ENCODE results near the gene SLC35A5. TPM values are rescaled to one million over a fixed set of nuclear protein-coding genes. Genes with fewer than 3 reads are reported as not detected.

The SLC35A5 gene
- total and polyA plus RNA-seq, 2 of the 4 experiments (the other 2 are of a cell fraction) = 19.5 to 25.6 TPM

GRCh38 chr3:112561484-112561733, 436 bp upstream of the SLC35A5 start:
- in situ Hi-C loops (cut with MboI; ENCODE audit: low sequenced_read_pairs) = no loop called here
- DNase-seq (no peak), ATAC-seq (ENCODE audit: low read depth) (peak; percentile 54)
- intact Hi-C loops (cut with micrococcal nuclease) = no loop called here
- Histone ChIP-seq H3K9me3 (ENCODE audit: control insufficient read depth, insufficient read depth, low read length) (no peaks in the 10 kb centered on the region), H3K4me3 (ENCODE audit: insufficient read depth, low read depth, low read length) (peak overlapping the region; percentile 56), H4K20me1 (ENCODE audit: insufficient read depth, low read length) (peaks cover 2% of the 10 kb centered on the region), H3K36me3 (ENCODE audit: control insufficient read depth, insufficient read depth, low read length) (peaks cover 3% of the 10 kb centered on the region; the same call in 1 of the 2 replicates), H4K91ac (ENCODE audit: insufficient read depth, low read depth, low read length) (peak overlapping the region; percentile 82; the same call in 1 of the 2 replicates), H3K56ac (ENCODE audit: extremely low read depth, insufficient read depth, low read length) (peak overlapping the region; percentile 87; the same call in 1 of the 2 replicates), H2BK20ac (ENCODE audit: low read depth, low read length) (no peak overlapping the region), H2AK5ac (ENCODE audit: low read depth, low read length) (no peak overlapping the region), H2AFZ (replicated peaks; ENCODE audit: low read length, poor library complexity) (peak overlapping the region; percentile 99), H3K4ac (ENCODE audit: low read depth, low read length) (peak overlapping the region; percentile 87), H3K27me3 (ENCODE audit: control insufficient read depth, insufficient read depth, low read length) (no peaks in the 10 kb centered on the region), H3K9ac (ENCODE audit: low read depth, low read length) (peak overlapping the region; percentile 83), H3K4me1 (ENCODE audit: control insufficient read depth, insufficient read depth, low read length) (no peaks in the 10 kb centered on the region), H3K14ac (replicated peaks; ENCODE audit: low read depth, low read length) (peak overlapping the region; percentile 10; the same call in 1 of the 2 replicates), H3K23ac (ENCODE audit: low read depth, low read length) (0 out of 2 replicates have a peak overlapping the region, but pooled peaks have one; percentile 89), H2AK9ac (replicated peaks; ENCODE audit: low read depth, low read length, poor library complexity) (peak overlapping the region; percentile 97), H4K8ac (ENCODE audit: low read depth in 2 of 2, low read length in 2 of 2) (peak overlapping the region; percentile 79 to 90; a peak in 3 of 4 replicates), H2BK15ac (ENCODE audit: low read depth, low read length) (no peak overlapping the region), H3K18ac (ENCODE audit: low read depth, low read length) (no peak overlapping the region; the same call in 1 of the 2 replicates), H2BK120ac (ENCODE audit: low read depth, low read length) (peak overlapping the region; percentile 37; the same call in 1 of the 2 replicates), H3K27ac (ENCODE audit: insufficient read depth, low read length) (peak overlapping the region; percentile 85), H2BK5ac (ENCODE audit: low read depth, low read length, poor library complexity, severe bottlenecking) (peak overlapping the region; percentile 86), H3K79me1 (ENCODE audit: low read depth in 1 of 2, low read length in 2 of 2) (peaks cover 9 to 26% of the 10 kb centered on the region in 2 experiments), H3K4me2 (ENCODE audit: low read depth, low read length) (peak overlapping the region; percentile 94), H3K9me1 (ENCODE audit: insufficient read depth, low read length) (peaks cover 3% of the 10 kb centered on the region), H4K5ac (ENCODE audit: low read depth, low read length) (0 out of 2 replicates have a peak overlapping the region, but pooled peaks have one; percentile 17)
- WGBS, 2 experiments (ENCODE audit: extremely low coverage in 2 of 2, insufficient read length in 1 of 2) = 0% methylated on average over 15 of the region's 29 CpGs; no CpG with 5 or more reads in 1 of the 2 experiments
- POLR2A ChIA-PET (ENCODE audit: unreplicated experiment) = no interaction called here
- dilution Hi-C loops (cut with HindIII; ENCODE audit: low sequenced_read_pairs, unreplicated experiment) = no loop called here
- no peak for TF ChIP-seq ELK1 (IDR thresholded peaks at IDR 0.05; ENCODE audit: borderline replicate concordance, low read depth, low read length)
- TF ChIP-seq RFX5 (IDR thresholded peaks at IDR 0.05; ENCODE audit: low read depth, low read length) = no peak
- TF ChIP-seq CHD1 (IDR thresholded peaks at IDR 0.05; ENCODE audit: low read depth, low read length) = no peak
- TF ChIP-seq USF2 (IDR thresholded peaks at IDR 0.05; ENCODE audit: low read depth, low read length) = no peak
- TF ChIP-seq MAFK (IDR thresholded peaks at IDR 0.05; ENCODE audit: low read depth, low read length) = no peak
- TF ChIP-seq FOS (IDR thresholded peaks at IDR 0.05; ENCODE audit: low read depth, low read length) = no peak
- TF ChIP-seq POLR2A (IDR thresholded peaks at IDR 0.05; ENCODE audit: low read depth, low read length) = no peak
- TF ChIP-seq NFE2L2 (IDR thresholded peaks at IDR 0.05; ENCODE audit: low read depth, low read length) = no peak
- TF ChIP-seq MXI1 (IDR thresholded peaks at IDR 0.05; ENCODE audit: borderline replicate concordance, low read depth, low read length) = no peak
- no peak for TF ChIP-seq RAD21 (IDR thresholded peaks at IDR 0.05; ENCODE audit: low read length)
- no peak for TF ChIP-seq CTCF (conservative IDR thresholded peaks at IDR 0.05; ENCODE audit: low read depth, low read length)
- TF ChIP-seq CEBPB (IDR thresholded peaks at IDR 0.05; ENCODE audit: low read depth, low read length) = no peak
- TF ChIP-seq SMC3 (IDR thresholded peaks at IDR 0.05; ENCODE audit: low read depth, low read length) = no peak
- TF ChIP-seq MAZ (IDR thresholded peaks at IDR 0.05; ENCODE audit: borderline replicate concordance, low read depth, low read length) = no peak
- TF ChIP-seq BHLHE40 (IDR thresholded peaks at IDR 0.05; ENCODE audit: low read depth, low read length) = no peak
- no peak for TF ChIP-seq RCOR1 (IDR thresholded peaks at IDR 0.05; ENCODE audit: insufficient replicate concordance, low read length)
- no TSS peak for BruUV-seq (replicated peaks)
- CTCF ChIA-PET = no interaction called here

Measured in IMR-90 (cell line).